Measurements from ENCODE around the gene CLEC20A.
"Not testable (repeated sequence)": the region's sequence is repeated elsewhere in the genome, so short reads cannot be mapped to it uniquely, and the experiment has no call there.

Gene CLEC20A

DNA sequence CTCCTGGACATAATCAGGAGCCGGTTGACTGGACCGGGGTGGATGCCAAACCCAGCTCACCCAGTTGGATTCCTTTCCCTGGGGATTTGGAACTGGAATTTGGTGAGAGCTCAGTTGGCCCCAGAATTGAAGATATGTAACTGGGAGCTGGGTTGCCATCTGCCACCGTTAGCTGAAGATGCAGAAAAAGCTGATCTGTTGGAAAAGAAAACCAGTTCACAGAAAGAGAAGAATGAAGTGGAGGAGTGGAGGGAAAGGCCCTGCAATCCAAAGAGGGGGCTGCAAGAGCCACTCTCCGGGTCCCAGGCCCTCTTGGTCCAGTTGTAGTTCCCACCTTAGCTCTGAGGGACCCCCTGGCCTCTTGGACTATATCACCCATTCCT, 32.2 kb upstream of the CLEC20A start:
- DNase-seq, result no peak

DNA sequence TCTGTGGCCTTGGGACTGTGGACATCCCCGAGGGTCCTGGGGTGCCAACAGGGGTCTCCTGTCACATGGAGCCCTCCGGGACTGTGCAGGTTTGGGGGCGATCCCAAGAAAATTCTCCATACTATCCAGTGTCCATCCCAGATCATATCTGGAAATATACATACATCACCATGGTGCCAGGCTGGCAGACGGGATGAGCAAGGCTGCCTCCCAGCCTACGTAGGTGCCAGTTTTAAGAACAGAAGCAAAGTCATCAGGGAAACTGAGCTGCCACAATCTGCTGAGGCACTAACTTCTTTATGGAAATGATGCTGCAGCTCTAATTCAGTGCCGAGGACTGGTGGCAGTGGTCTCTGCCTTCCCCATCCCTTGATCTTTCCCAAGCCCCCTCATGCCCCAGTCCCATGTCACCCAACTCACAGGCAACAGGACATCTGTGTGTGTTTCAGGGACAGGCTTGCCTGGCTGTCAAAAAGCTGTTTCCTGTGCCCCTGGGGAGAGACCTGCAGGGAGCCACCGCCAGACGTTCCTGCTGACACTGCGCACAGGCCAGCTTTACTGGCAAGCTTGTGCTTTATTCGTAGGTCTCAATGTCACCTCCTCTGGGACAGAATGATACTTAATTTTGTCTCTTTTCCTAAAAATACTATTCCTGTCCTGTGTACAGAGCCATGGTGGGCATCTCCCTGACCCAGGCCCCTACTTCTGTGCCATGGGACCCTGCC, 31.6 kb upstream of the CLEC20A start:
- no peak for DNase-seq

DNA sequence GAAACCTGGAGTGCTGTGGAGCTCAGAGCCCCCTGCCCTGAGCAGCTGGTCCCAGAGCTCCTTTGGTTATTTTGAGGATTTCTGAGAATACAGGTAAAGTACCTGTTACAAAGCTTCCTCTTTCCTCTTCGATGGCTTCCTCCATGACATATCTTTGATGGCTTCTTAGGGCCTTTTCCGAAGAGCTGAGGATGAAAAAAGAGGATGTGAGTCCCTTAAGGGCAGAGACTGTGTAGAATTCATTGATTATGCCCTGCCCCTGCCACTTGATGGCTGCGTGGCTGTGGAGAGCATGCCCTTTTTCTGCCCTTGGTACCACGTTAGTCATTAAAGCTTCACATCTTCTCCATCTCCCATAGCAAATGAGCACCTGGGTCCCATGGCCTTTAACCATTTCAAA, 30.4 kb upstream of the CLEC20A start:
- DNase-seq, result no peak

DNA sequence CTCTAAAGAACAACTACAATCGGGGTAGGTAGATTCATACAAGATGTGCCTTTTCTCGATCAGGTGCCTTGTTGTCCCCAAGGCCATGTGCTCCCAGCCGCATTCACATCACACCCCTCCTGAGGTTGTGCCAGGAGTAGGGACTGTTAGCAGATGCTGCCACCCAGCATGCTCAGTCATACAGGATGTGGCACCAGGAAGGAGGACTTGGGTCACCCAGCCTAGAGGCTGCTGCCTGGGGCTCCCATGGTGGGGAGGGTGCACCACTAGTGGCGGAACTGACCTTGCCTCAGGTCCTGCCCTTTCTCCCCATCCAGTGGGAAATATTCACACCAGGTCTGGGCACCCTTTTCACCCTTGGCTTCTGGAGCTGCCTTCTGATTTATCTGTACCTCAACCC, 24.5 kb upstream of the CLEC20A start:
- DNase-seq, result no peak

DNA sequence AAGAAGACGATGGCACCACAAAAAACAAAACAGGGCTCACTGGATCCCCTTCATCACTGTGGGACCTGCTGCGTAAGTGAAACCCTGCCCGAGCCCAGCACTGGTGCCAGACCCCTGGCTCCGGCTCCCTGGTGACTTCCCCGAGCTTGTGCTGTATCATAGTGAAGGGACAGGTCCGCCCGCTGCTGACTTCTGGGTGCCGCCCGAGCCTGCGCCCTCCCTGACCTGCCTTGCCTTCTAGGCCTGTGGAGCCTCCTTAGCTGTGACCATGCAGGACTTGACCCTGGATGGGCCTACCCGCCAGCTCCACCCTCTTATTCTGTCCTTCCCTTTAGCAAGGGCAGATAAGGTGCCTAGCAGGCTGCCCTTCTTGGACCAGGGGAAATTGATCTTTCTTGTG, 24.0 kb upstream of the CLEC20A start:
- no peak for DNase-seq

DNA sequence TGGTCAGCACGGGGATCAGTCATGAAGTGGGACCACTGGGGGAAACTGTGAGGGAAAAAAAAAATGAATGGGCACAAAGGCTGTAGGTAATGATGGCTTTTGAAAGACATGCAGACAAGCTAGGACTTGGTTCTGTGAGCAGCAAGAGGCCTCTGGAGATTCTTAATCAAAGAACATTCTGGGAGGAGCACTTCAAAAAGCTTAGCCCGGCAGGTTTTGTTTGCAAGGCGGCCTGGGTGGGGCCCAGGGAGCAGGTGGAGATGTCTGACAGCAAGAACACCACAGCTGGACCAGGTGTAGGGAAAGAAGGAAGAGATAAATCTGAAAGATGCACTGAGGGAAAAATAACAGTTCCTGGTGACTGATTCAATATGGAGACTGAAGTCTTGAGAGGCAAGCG, 22.1 kb upstream of the CLEC20A start:
- no peak for DNase-seq

DNA sequence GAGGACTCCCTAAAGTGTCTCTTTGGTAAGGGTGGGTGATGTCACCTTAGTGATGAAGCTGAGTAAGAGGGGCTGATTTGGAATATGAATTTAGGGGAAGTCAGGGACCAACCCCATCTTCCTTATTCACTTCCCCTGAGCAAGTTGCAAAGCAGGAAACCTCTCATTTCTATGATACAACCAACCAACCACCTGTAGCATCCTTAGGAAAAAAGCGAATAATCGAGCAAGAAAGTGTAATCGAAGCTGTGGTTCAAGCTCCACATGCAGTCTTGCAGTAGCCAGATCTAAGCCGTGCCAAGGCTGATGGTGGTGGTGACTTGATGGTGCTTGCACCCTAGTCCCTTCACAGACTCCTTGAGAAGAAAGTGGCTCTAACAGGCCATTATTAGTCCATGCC, 19.3 kb upstream of the CLEC20A start:
- no peak for DNase-seq

DNA sequence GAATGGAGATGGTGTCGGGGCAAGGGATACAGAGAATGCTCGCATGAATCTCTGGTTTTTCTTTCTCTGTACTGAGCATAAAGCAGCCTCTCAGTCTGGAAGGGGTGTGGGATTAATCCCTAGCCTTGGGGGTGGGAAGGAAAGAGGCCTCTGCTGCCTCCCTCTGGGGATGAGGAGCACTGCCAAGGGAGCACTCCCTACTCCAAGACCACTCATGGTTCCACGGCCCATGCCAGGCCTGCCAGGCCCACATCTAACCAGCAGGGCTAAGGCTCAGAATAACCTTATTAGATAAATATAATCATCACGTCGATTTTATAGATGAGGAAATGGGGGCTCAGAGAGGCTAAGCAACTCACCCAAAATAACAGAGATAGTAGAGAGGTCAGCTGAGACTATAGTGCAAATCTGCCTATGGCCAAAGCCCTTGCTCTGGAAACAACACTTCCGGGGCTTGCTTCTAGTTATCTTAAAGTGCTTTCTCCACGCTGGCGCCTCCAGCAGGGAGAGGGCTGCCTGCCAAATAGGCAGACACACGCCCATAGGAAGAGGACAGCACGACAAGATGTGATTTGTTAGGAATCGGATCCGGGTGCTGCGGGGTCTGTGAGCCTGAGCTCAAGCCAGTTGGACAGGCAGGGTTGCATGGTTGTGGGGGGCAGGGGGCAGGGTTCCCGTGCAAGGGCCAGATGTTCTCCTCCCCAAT, 16.7 kb upstream of the CLEC20A start:
- no peak for DNase-seq

DNA sequence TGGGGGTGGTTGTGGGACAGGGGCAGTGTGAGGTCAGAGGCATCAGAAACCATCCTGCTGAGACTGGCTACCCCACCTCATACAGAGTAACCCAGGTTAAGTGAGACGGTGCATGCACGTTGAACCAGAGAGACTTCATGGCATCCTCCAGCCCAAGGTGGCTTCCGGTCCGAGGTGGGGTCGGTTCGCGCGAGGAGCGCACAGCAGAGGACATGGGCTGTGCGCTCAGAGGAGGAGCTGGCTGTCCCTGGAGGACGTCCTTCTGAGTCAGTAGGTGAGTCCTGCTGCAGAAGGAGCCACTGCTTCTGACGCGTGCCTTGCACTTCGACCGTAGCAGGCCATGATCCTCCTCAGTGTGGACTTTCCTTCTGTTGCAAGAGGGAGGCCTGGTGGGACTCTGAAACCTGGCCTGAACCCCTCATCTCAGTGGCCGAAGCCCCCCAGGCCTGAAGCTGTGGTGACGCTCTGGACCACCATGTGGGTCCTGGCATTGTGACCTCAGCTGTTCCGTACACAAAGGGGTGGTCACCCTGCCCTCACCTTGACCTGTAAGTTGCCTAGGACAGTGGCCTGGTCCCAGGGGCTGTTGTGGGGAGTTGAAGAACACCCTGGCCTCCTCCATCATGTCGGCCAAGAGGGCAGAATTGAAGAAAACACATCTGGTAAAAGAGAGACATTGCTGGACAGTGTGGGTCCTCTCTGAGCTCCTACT, 16.0 kb upstream of the CLEC20A start, which contains the start of gene TEX35:
TEX35 (plus strand) TSS at position 544 of the 712 bp plus-strand sequence; CDS start at position 624, 80 bp downstream.
- DNase-seq, result no peak

DNA sequence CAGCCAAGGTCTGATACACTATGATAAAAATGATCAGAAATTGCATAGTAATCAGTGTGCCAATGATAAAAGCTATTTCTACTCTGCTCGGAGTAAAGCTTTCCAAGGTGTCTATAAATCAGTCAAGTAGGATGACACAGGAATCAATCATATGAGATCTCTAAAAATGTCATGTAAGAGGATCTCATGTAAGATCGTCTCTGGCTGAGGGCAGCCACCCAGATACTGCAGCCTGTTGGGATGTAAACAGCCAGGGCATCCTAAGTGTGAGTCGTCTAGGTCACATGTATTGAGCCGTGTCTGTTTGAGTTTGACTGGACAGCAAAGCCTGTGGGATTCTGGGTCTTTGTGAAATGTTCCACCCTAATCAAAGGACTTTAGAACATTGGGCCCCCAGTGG, 13.4 kb upstream of the CLEC20A start:
- DNase-seq, result no peak

DNA sequence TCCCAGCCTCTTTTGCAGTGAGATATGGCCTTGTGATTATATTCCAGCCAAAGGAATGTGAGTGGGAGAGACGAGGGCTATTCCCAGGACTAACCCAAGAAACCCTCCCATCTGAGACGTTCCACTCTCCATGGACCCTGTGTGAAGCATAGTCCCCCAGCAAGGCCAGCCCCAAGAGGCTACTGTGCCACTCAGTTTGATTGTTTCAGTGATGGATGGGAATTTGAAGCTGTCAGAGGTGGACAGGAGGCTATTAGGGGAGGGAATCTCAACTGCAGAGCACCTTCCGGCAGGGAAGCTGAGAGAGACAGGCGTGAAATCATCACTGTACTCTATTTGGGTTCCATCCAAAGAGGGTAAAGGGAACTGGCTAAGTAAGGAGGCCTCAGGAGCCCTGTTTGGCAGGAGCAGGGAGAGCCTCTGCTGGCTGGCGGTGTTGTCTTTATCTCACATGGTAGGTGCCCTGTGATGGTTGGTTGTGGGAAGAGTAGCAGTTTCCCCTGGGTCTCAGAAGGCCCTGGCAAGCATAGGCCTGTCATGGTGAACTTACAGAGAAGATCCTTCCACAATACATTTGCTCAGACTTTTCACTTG, 12.7 kb upstream of the CLEC20A start:
- DNase-seq, result no peak

DNA sequence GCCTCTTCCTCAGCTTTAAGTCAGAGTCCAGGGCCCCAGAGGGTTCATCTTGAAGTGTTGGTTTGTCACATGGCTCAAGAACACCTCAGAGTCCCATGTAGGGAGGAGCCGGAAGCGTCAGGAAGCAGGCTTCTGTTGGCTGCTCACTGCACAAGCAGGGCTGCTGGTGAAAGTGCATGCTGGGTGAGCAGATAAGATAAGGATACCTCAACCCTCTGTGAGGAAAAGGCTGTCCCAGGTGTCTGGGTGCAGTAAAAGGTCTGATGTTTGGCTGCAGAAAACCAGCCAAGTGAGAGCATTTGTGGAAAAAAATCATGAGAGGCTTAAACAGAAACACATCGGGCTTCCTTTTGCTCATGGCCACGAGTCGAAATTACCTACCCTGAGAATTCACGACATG, 9.9 kb upstream of the CLEC20A start:
- DNase-seq, result peak; percentile 30

DNA sequence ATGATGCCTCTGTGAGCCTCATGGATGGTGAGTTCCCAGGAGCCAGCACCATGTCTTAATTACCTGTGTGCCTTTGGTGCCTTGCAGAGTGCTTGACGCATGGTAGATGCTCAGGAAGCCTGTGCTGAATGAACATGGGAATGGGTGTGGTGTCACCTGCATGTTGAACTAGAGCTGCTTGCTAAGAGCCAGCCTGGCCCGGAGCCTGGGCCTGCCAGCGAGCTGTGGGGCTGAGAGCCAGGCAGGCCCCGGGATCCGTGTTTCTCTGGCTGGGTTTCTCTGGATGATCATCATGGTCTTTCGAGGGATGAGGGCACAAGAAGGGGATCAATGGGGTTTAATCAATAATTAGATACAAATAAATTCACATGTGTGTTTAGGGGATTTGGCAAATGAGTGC, 9.4 kb upstream of the CLEC20A start:
- DNase-seq, result no peak

DNA sequence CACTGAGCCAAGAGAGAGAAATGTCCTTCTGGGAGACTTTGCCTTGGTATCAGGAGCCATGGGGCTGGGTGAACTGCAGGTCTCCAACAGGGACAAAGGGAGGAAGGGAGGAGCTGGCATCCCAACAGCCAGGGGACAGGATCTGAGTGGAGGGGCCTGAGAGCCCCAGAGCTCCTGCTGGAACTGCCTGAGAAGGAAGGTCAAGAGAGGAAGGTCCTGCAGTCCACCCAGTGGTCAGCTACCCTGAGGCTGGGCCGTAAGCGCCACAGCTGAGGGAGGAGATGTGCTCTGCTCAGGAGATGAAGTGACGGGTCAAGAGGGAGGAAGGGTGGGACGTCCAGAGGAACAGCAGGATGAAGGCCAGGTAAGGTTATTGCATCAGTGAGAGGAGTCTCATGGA, 7.5 kb upstream of the CLEC20A start:
- no peak for DNase-seq

DNA sequence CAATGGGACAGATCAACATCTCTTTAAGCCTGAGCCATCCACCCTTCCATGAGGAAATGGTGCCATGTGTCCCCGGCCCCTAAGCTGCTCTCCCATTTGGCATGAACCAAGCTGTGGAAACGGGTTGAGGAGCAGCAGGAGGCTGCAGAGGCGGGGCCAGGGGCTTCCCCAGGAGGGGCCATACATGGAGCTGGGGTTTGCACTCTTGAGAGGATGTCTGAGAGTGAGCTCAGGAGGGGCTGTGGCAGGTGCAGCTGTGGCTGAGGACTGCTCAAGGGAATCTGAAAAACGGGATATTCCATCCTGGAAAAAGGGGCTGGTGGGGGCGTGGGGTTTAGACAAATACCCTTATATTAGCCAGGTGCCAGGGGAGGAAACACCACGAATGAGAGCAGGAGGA, 7.1 kb upstream of the CLEC20A start:
- DNase-seq, result no peak

DNA sequence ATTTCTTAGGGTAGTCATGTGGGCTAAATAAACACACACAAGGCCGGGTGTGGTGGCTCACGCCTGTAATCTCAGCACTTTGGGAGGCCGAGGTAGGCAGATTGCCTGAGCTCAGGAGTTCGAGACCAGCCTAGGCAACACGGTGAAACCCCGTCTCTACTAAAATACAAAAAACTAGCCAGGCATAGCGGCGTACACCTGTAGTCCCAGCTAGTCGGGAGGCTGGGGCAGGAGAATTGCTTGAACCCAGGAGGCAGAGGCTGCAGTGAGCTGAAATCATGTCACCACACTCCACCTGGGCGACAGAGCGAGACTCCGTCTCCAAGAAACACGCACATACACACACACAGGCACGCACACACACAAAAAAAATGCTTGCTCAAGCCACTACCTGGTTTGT, 6.6 kb upstream of the CLEC20A start:
- DNase-seq, result not testable (repeated sequence)

DNA sequence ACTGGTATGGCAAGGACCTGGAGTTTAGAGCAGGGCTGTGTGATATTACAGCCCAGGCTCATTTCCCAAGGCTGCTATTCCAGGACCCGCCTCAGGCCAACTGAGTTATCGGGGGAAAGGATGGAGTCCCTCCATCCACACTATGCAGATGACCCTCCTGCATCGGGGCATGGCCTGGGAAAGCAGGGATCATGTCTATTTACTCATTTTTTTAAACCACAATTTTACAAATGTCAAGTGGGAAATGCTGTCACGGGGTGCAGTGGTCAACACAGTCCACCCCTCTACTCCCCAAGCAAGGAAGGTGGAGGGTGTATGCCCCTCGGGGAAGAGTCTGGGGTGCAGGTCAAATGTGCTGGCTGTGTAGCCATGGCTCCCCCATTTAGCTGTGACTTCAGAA, 6.1 kb upstream of the CLEC20A start:
- DNase-seq, result no peak

DNA sequence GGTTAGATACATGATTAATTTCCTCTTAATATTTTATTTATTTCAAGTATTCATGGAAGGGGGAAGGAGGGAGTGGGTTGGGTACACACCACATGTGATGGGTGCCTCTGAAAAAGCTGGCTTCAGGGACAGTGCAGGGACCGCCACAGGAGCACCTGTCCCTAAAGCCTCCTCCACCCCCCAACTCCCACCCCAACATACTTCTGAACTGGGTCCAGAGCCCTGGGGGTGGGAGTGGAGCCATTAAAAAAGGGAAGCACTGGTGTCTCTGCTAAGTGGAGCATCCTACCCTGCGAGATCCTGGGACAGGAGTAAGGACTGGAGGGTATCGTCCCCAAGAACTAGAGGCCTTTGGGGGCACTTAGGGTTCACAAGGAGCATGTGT, 5.6 kb upstream of the CLEC20A start:
- no peak for DNase-seq

DNA sequence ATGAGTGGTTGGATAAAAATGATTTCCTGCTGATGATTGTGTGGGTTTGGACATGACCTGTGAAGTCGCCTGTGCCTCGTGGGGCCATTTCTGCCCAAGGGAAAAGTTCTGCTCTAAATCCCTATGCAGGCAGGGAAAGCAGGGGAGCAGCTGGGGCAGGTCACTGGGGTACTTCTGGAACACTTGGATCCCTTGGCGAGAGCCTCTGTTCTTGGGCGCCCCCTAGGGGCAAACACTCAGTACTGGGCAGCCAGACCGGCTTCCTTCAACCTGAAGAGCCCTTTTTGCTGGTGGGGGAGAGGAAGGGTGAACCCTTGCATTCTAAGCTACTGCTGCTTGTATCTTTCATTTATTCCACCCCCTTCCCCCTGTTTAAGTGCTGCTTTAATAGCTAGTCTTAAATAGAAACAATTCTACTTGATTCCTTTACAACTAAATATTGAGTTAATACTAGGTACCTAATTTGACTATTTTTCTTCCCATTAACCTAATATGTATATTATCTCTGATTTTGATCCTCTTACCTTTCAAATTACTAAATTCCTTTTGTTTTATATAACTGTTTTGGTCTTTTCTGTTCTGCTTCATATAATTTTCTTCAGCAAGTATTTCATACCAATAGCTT, 5.1 kb upstream of the CLEC20A start:
- DNase-seq, result peak; percentile 83

DNA sequence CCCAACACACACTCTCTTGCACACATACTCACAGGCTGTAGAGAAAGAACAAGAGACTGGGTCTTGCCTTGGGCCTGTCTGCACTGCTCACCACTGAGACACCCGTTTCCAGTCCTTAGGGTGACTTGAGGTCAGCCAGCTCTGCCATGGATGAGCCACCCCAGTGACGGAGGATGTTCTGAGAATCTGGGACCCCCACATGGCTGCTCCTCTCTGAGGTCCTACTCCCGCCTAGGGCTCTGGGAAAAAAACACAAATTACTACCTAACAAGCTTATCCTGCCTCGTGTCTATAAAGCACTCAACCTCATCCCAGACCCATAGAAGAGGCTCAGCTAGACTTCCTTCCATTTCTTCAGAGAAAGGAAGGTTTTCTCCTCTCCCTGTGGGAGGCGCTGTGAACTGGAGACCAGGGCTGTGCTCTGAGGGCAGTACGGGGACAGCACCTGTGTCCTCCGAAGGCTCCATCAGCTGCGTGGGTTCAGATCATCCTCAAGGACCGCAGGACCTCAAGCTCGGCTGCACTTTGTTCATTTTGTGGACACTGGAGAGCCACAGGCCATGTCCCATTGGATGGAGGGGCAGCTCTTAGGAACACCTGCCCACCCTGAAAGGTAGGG, 4.3 kb upstream of the CLEC20A start:
- DNase-seq, result no peak

DNA sequence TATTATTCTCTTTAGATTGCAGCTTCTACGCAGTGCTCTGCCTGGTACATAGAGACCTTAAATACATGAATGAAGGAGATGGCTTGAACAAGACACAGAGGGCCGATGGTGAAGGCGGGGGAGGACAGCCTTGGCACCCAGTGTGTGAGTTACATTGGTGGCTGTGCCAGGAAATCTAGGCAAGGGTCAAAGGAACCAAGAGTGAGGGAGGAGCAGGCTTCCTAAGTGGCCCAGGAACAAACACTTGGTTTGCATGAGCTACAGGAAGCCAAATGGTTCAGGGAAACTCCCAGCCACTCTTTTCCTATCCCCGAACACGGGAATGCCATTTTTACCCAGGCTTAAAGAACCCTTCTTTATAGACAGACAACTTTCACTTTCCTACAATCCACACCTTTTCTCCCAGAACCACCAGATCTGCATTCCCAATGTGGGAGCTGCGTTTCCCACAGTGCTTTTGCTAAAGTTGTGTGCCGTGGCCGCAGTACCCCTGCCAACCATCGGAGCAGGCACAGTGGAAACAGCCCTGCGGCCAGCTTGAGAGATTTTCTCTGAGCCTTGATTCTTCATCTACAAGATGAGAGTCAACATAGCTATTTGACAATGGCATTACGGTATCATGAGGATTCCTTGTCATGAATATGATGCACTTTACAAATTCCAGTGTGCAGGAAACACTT, 3.5 kb upstream of the CLEC20A start:
- no peak for DNase-seq
